Spleen (tissue), 11 donors: Measurements from ENCODE around the gene DHX29. TPM values are rescaled to one million over a fixed set of nuclear protein-coding genes. Genes with fewer than 3 reads are reported as not detected.

Experiments used
- DNase-seq: peaks from one replicate; pipeline ENCODE4 v3.0.0-alpha.2; 2020
- H3K27ac ChIP-seq, 8 donors: fragments of 200-600 bp; sonication (generic) in 7 of 8; 1 replicate in 4 of 8; 2 replicates in 4 of 8; pipeline versions ENCODE4 v1.5.0 to v1.8.0; 2016 to 2021; ENCODE audit warnings: inconsistent platforms in 4 of 8, mild to moderate bottlenecking in 4 of 8, moderate library complexity in 1 of 8
- H3K27me3 ChIP-seq, 7 donors: fragments of 200-600 bp; sonication (generic) in 6 of 7; replicated peaks in 1 of 7; 1 replicate in 4 of 7; 2 replicates in 3 of 7; pipeline versions ENCODE4 v1.5.0 to v1.8.0; 2016 to 2021; ENCODE audit warnings: inconsistent platforms in 3 of 7, mild to moderate bottlenecking in 1 of 7
- H3K36me3 ChIP-seq, 6 donors: fragments of 200-600 bp; sonication (generic) in 5 of 6; 1 replicate in 4 of 6; 2 replicates in 2 of 6; pipeline versions ENCODE4 v1.5.0 to v1.8.0; 2016 to 2021; ENCODE audit warnings: inconsistent platforms in 2 of 6
- H3K4me1 ChIP-seq, 6 donors: fragments of 200-600 bp; sonication (generic) in 5 of 6; 1 replicate in 3 of 6; 2 replicates in 3 of 6; pipeline versions ENCODE4 v1.5.0 to v1.8.0; 2016 to 2021; ENCODE audit warnings: inconsistent platforms in 3 of 6
- H3K4me3 ChIP-seq, 8 donors: fragments of 200-600 bp; sonication (generic) in 7 of 8; 1 replicate in 4 of 8; 2 replicates in 4 of 8; pipeline versions ENCODE4 v1.5.0 to v1.8.0; 2016 to 2021; ENCODE audit warnings: inconsistent platforms in 4 of 8, mild to moderate bottlenecking in 4 of 8, moderate library complexity in 2 of 8
- H3K9me3 ChIP-seq, 8 donors: fragments of 200-600 bp; sonication (generic) in 7 of 8; 1 replicate in 4 of 8; 2 replicates in 4 of 8; pipeline versions ENCODE4 v1.5.0 to v1.8.0; 2016 to 2021; ENCODE audit warnings: inconsistent platforms in 4 of 8
- POLR2A ChIP-seq, 3 donors: fragments of 450-650 bp; IDR thresholded peaks; one replicate each; pipeline ENCODE4 v1.5.1; 2017; ENCODE audit warnings: antibody characterized with exemption in 3 of 3, mild to moderate bottlenecking in 1 of 3
- POLR2AphosphoS5 ChIP-seq, 3 donors: sonication (generic); formaldehyde crosslinking; IDR thresholded peaks; one replicate each; pipeline ENCODE4 v1.5.1; 2017; ENCODE audit warnings: antibody characterized with exemption in 3 of 3
- WGBS, 5 donors: extraction: QIAGEN DNeasy Blood & Tissue Kit in 3 of 5; methylation state at CpG; one replicate each; pipeline versions ENCODE4 v1.1.5 to v1.1.7; 2013 to 2018; 5-methylcytosine and 5-hydroxymethylcytosine counted together
- intact Hi-C: fragments of 100-400 bp; cut with DNase I; formaldehyde crosslinking; loops from one replicate; pipeline ENCODE4 v1.15.0; 2023; ENCODE audit warnings: low total_unique reads
- polyA plus RNA-seq, 3 donors: library from polyadenylated mRNA; stranded (reverse); fragments of 200-250 nt; gene quantifications; one replicate each; pipeline ENCODE4 v1.2.1, GENCODE V29; 2013
- total RNA-seq, 7 donors: library from RNA; depleted of rRNA in 3 of 7; stranded (reverse); fragments of >200 nt in 3 of 7; fragmentation: NEBNext Ultra II Directional in 4 of 7; extraction: Animal tissue kit (Norgen Biotek cat#: 25700) in 4 of 7; gene quantifications; one replicate each; pipeline versions ENCODE4 v1.1.0 to v1.2.1, GENCODE V29; 2016 to 2021
- TF ChIP-seq, protein P1 (sequence below), 11 experiments: fragments of 200-600 bp in 7 of 11; fragments of 450-650 bp in 4 of 11; sonication (generic) in 4 of 11; IDR thresholded peaks in 8 of 11; conservative IDR thresholded peaks in 3 of 11; 1 replicate in 7 of 11; 2 replicates in 4 of 11; pipeline versions ENCODE4 v1.4.0 to v1.8.0; 2016 to 2021; ENCODE audit warnings: antibody characterized with exemption in 11 of 11, inconsistent platforms in 4 of 11, mild to moderate bottlenecking in 1 of 11
- donor health status: healthy with polysubstance abuse.
- donor health status: DM: no; HTN: no; CAD: no; lungs with moderate emphysema.
- donor health status: DM: no; HTN: no; CAD: no.
- donor health status: Bipolar disorder and iron deficiency.
- donor health status: healthy.
- donor health status: DM: no; HTN: no; CAD: no.
- donor health status: DM: yes; HTN: yes; CAD: no.

Gene DHX29
- total and polyA plus RNA-seq, 10 donors: 4.5 to 27.0 (median 17.5) TPM

DNA sequence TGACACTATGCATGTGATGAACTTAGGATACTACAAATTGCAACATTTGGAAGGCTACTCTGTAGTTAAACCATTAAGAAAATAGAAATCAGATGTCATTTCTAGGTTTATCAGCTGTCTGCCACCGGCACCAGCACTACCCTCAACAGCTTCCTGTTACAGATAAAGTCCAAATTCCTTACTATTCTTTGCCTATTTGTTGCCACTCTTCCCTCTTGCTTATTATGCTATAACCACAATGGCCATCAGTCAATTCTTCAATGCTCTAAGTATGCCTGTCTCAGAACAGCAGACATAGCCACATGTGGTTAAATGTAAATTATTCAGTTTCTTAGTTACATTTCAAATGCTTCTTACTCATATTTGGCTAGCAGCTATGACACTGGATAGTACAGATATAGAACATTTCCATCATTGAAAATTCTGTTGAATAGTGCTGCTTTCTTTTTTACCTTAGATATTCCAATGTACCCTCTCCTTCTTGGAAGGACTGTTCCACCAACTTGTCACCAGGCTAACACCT is 21.0 kb downstream of the DHX29 start:
- no peaks in the 10 kb centered on the region for H3K9me3 ChIP-seq
- intact Hi-C loops: no loop called here
- no peaks in the 10 kb centered on the region for H3K27me3 ChIP-seq
- no peak overlapping the region for H3K4me3 ChIP-seq
- no peaks in the 10 kb centered on the region for H3K4me1 ChIP-seq
- TF ChIP-seq POLR2AphosphoS5 (IDR thresholded peaks at IDR 0.05): no peak
- TF ChIP-seq, protein P1, sequence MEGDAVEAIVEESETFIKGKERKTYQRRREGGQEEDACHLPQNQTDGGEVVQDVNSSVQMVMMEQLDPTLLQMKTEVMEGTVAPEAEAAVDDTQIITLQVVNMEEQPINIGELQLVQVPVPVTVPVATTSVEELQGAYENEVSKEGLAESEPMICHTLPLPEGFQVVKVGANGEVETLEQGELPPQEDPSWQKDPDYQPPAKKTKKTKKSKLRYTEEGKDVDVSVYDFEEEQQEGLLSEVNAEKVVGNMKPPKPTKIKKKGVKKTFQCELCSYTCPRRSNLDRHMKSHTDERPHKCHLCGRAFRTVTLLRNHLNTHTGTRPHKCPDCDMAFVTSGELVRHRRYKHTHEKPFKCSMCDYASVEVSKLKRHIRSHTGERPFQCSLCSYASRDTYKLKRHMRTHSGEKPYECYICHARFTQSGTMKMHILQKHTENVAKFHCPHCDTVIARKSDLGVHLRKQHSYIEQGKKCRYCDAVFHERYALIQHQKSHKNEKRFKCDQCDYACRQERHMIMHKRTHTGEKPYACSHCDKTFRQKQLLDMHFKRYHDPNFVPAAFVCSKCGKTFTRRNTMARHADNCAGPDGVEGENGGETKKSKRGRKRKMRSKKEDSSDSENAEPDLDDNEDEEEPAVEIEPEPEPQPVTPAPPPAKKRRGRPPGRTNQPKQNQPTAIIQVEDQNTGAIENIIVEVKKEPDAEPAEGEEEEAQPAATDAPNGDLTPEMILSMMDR (IDR thresholded peaks at IDR 0.05 in 8 of 11, conservative IDR thresholded peaks at IDR 0.05 in 3 of 11): no peak
- no peak for TF ChIP-seq POLR2A (IDR thresholded peaks at IDR 0.05)
- 21 to 57% (median 35%) methylated on average over 1 of the region's 1 CpG for WGBS, 5 donors
- H3K36me3 ChIP-seq: peaks cover 13 to 100% (median 80%) of the 10 kb centered on the region in 6 donors
- no peak overlapping the region for H3K27ac ChIP-seq
- DNase-seq: no peak

GRCh38 chr5:55278778-55279177 is 28.7 kb downstream of the DHX29 start:
- TF ChIP-seq POLR2AphosphoS5 (IDR thresholded peaks at IDR 0.05) (no peak), POLR2A (IDR thresholded peaks at IDR 0.05) (no peak)
- TF ChIP-seq, protein P1 (IDR thresholded peaks at IDR 0.05 in 8 of 11, conservative IDR thresholded peaks at IDR 0.05 in 3 of 11): no peak
- H3K36me3 ChIP-seq: peaks cover 4 to 100% (median 86%) of the 10 kb centered on the region in 6 donors
- no peaks in the 10 kb centered on the region for H3K9me3 ChIP-seq
- H3K4me1 ChIP-seq: no peaks in the 10 kb centered on the region
- no peak overlapping the region for H3K4me3 ChIP-seq
- WGBS, 5 donors: 94 to 97% (median 95%) methylated on average over 4 of the region's 4 CpGs
- intact Hi-C loops: no loop called here
- H3K27ac ChIP-seq: no peak overlapping the region
- no peak for DNase-seq
- no peaks in the 10 kb centered on the region for H3K27me3 ChIP-seq

DNA sequence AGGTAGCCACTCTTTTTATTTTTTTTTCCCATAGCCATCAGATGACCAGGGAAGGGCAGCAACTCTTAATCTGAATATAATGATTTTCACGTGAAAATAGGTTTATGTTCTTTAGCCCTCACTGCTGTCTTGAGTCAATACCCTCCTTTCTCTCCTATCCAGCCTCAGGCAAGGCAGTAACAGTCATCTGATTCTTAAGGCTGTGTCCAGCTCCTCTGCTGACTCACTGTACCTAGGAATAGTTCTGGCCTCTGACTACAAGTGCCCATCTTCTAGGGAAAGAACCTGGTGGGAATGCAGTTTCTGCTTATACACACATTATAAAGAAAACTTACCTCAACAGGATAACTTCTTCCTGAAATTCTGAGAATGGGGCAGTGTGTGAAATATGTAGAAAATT is 30.7 kb downstream of the DHX29 start:
- H3K4me1 ChIP-seq: no peaks in the 10 kb centered on the region
- WGBS, 5 donors: 88 to 100% (median 100%) methylated on average over 1 of the region's 1 CpG
- intact Hi-C loops: no loop called here
- no peak for TF ChIP-seq POLR2AphosphoS5 (IDR thresholded peaks at IDR 0.05)
- no peak for TF ChIP-seq POLR2A (IDR thresholded peaks at IDR 0.05)
- TF ChIP-seq, protein P1 (IDR thresholded peaks at IDR 0.05 in 8 of 11, conservative IDR thresholded peaks at IDR 0.05 in 3 of 11): no peak
- no peak for DNase-seq
- no peaks in the 10 kb centered on the region for H3K9me3 ChIP-seq
- no peak overlapping the region for H3K4me3 ChIP-seq
- peaks cover 4 to 100% (median 84%) of the 10 kb centered on the region in 6 donors for H3K36me3 ChIP-seq
- H3K27me3 ChIP-seq: no peaks in the 10 kb centered on the region
- H3K27ac ChIP-seq: no peak overlapping the region

- no peaks in the 10 kb centered on the region for H3K9me3 ChIP-seq
- DNase-seq: no peak
- H3K4me3 ChIP-seq: no peak overlapping the region
- no peak overlapping the region for H3K27ac ChIP-seq
- intact Hi-C loops: no loop called here
- no peaks in the 10 kb centered on the region for H3K4me1 ChIP-seq
- peaks cover 0 to 94% (median 76%) of the 10 kb centered on the region in 6 donors for H3K36me3 ChIP-seq
- WGBS, 5 donors: 96 to 98% (median 97%) methylated on average over 3 of the region's 3 CpGs
- TF ChIP-seq, protein P1 (IDR thresholded peaks at IDR 0.05 in 8 of 11, conservative IDR thresholded peaks at IDR 0.05 in 3 of 11): no peak
- TF ChIP-seq POLR2A (IDR thresholded peaks at IDR 0.05) (no peak), POLR2AphosphoS5 (IDR thresholded peaks at IDR 0.05) (no peak)
- no peaks in the 10 kb centered on the region for H3K27me3 ChIP-seq
Measured at GRCh38 chr5:55258339-55258738, 49.2 kb downstream of the DHX29 start.
